ENCODE measurements around the gene BLMH.

- TF ChIP-seq POLR2AphosphoS5 (IDR thresholded peaks at IDR 0.05; ENCODE audit: low read depth, low read length) (no peak), ZNF274 (IDR thresholded peaks at IDR 0.05; ENCODE audit: low read depth, low read length) (no peak), POLR2A (IDR thresholded peaks at IDR 0.05; ENCODE audit: borderline replicate concordance, extremely low read depth, insufficient read depth, insufficient read length) (no peak), CBX3 (IDR thresholded peaks at IDR 0.05; ENCODE audit: low read depth) (no peak)
Observed at GRCh38 chr17:30249460-30249859, 42.3 kb downstream of the BLMH start.
